Transverse colon (tissue), 4 donors: Measurements from ENCODE around the gene DEFB114.

Experiments
- POLR2AphosphoS5 ChIP-seq, 3 donors: sonication (generic); formaldehyde crosslinking; IDR thresholded peaks; one replicate each; pipeline ENCODE4 v1.6.1; 2016; ENCODE audit warnings: antibody characterized with exemption in 3 of 3
- TF ChIP-seq, protein P1 (sequence below), 5 experiments: fragments of 200-600 bp in 3 of 5; fragments of 450-650 bp in 2 of 5; sonication (generic) in 3 of 5; IDR thresholded peaks; 1 replicate in 2 of 5; 2 replicates in 3 of 5; pipeline ENCODE4 v1.5.1; 2016 to 2017; ENCODE audit warnings: antibody characterized with exemption in 5 of 5, inconsistent platforms in 3 of 5, mild to moderate bottlenecking in 2 of 5, moderate library complexity in 1 of 5

DNA sequence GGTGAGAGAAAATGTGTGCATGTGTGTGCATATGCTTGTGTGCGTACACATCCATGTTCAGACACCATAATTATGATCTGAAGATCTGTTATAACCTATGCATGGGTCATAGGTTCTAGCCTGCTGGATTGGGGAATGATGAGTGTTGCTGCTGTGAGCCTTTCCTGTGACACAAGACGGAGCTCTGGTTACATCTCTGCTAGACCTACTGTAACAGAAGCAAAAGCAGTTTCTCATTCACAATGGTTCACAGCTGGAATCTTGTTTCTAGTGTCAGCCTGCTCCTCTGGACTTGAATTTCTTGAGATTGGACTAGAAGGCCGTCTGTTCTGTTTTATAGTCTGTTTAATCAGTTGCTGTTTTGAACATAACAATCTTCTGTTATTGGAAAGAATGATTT, 40.1 kb downstream of the DEFB114 start:
- TF ChIP-seq, protein P1, sequence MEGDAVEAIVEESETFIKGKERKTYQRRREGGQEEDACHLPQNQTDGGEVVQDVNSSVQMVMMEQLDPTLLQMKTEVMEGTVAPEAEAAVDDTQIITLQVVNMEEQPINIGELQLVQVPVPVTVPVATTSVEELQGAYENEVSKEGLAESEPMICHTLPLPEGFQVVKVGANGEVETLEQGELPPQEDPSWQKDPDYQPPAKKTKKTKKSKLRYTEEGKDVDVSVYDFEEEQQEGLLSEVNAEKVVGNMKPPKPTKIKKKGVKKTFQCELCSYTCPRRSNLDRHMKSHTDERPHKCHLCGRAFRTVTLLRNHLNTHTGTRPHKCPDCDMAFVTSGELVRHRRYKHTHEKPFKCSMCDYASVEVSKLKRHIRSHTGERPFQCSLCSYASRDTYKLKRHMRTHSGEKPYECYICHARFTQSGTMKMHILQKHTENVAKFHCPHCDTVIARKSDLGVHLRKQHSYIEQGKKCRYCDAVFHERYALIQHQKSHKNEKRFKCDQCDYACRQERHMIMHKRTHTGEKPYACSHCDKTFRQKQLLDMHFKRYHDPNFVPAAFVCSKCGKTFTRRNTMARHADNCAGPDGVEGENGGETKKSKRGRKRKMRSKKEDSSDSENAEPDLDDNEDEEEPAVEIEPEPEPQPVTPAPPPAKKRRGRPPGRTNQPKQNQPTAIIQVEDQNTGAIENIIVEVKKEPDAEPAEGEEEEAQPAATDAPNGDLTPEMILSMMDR (IDR thresholded peaks at IDR 0.05) = no peak
- no peak for TF ChIP-seq POLR2AphosphoS5 (IDR thresholded peaks at IDR 0.05)
